Measurements from ENCODE around the gene GALNT18. TPM values are rescaled to one million over a fixed set of nuclear protein-coding genes. Genes with fewer than 3 reads are reported as not detected.

GALNT18 gene
- 2.2 TPM for polyA plus RNA-seq (2013, experiment 1 of 2)
- 4.0 TPM for polyA plus RNA-seq (2013, experiment 2 of 2)

DNA sequence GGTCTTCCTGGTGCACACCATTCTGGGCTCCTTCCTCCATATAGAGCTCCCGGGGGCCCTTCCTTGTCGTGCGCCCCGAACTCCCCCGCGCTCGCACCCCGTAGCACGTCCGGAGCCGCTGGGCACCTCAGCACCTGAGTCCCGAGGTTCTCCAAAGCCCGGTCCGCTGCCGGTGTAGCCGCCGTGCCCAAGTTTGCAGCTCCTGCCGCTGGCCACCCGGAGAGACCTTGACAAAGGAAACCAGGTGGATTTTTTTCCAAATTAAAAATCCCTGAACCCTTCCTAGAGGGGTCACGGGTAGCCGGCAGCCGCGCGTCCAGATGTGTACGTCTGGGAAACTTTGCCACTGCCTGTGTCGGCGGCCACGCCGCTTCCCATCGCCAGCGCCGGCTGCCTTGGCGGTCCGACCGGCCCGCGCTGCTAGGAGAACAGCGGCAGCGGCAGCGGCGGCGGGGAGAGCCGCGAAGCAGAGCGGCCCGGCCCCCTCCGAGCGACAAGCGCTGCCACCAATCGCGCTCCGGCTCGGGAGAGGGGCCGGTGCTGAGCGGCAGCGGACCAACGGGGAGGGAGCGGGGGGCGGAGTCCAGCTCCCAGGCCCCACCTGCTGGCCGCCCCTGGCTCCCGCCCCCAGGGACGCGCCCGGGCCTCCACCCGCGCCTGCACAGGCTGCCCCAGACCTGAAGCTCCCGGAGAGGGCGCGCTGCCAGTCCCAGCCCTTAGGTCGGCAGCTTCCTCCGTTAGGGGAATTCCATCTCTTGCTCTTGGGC is at the start of gene GALNT18:
TSS of gene GALNT18 (minus strand) at position 433 of the 767 bp plus-strand sequence.
- Histone ChIP-seq H3K36me3 (ENCODE audit: insufficient read depth, low read length) (no peaks in the 10 kb centered on the region), H3K4me3 (ENCODE audit: low read length) (peak within 1 kb of the TSS; percentile 56), H3K9ac (ENCODE audit: low read depth, low read length) (peak within 1 kb of the TSS; percentile 49), H3K27me3 (ENCODE audit: insufficient read depth, low read length) (peaks cover 41% of the 10 kb centered on the region), H3K4me1 (ENCODE audit: insufficient read depth, low read length) (peaks cover 10% of the 10 kb centered on the region), H3K9me3 (ENCODE audit: insufficient read depth, low read depth, low read length) (no peaks in the 10 kb centered on the region), H3K27ac (ENCODE audit: low read depth, low read length) (no peak within 1 kb of the TSS)
- WGBS, result under 1% methylated on average over 71 of the region's 71 CpGs

DNA sequence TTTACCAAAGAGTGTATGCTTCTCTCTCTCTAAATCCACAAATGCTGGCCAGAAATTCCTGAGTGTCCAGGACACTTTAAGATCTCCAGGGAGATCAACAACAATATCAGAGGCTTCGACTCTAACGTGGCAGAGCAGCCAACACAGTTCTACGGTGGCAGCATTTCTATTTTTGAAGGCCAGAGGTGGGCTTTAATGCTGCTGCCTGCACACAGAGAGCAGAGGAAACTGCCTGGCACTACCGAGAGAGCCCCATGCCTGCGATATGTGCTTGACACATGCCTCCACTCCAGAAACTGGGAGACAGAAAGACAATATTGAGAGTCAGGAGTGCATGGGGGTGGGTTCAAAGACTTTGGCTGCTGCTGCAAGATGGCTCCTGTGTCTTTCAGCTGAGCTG is 48.8 kb upstream of the GALNT18 start:
- no peak overlapping the region for H3K4me3 ChIP-seq (ENCODE audit: low read length)
- no peak overlapping the region for H3K9ac ChIP-seq (ENCODE audit: low read depth, low read length)
- WGBS, result 87% methylated on average over 5 of the region's 5 CpGs
- peaks cover 4% of the 10 kb centered on the region for H3K9me3 ChIP-seq (ENCODE audit: insufficient read depth, low read depth, low read length)
- H3K27ac ChIP-seq (ENCODE audit: low read depth, low read length), result no peak overlapping the region
- H3K36me3 ChIP-seq (ENCODE audit: insufficient read depth, low read length), result no peaks in the 10 kb centered on the region
- H3K27me3 ChIP-seq (ENCODE audit: insufficient read depth, low read length), result no peaks in the 10 kb centered on the region
- H3K4me1 ChIP-seq (ENCODE audit: insufficient read depth, low read length), result peaks cover 5% of the 10 kb centered on the region

DNA sequence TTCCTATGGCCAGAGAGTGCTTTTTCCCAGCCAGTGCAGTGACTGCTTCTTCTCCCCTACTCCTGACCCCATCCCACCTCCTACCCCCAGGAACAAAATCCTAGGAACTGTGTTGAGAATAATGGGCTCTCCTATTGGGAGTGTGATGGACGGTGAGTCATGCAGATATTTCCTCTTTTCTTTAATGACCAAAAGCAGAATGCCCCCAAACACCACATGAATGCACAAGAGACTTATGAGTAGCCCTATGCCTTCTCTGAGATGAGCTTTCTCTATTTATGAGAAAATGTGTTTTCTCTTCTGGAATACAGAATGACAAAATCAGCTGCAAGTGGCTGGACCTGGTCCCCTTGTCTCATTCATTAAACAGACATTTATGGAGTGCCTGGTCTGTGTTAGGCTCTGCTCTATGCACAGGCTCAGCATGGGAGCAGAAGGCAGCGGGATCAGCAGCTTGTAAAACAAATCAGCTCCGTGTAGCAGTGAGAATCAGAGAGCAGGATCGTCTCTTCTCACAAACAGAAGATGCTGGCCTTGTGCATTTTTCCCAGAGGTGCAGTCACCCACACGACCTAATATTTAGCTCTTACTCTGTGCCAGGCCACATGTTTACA is 47.5 kb upstream of the GALNT18 start:
- Histone ChIP-seq H3K4me3 (ENCODE audit: low read length) (no peak overlapping the region), H3K9me3 (ENCODE audit: insufficient read depth, low read depth, low read length) (peaks cover 4% of the 10 kb centered on the region), H3K27ac (ENCODE audit: low read depth, low read length) (no peak overlapping the region), H3K9ac (ENCODE audit: low read depth, low read length) (no peak overlapping the region), H3K27me3 (ENCODE audit: insufficient read depth, low read length) (no peaks in the 10 kb centered on the region), H3K4me1 (ENCODE audit: insufficient read depth, low read length) (peaks cover 5% of the 10 kb centered on the region), H3K36me3 (ENCODE audit: insufficient read depth, low read length) (no peaks in the 10 kb centered on the region)
- 34% methylated on average over 4 of the region's 5 CpGs for WGBS

DNA sequence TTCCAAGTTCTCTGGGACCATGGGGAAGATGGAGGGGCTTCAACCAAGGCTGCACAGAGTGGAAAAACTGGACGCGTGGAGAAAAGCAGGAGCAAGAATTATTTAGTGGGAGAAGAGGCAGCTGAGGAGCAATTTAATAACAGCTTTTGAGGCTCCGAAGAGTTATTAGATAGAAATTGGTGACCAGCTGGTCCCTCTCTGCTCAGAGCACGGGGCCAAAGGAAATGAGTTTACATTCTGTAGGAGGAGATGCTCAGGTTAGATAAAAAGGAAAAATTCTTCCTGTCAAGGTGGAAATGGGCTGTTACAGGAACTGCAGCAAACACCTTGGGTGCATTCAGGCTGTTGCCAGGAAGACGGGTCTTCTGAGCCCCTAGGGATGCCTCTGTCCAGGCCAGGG is 47.0 kb upstream of the GALNT18 start:
- Histone ChIP-seq H3K27me3 (ENCODE audit: insufficient read depth, low read length) (0 out of 2 replicates have a peak, but pooled peaks cover 2% of the 10 kb centered on the region), H3K9ac (ENCODE audit: low read depth, low read length) (no peak overlapping the region), H3K4me3 (ENCODE audit: low read length) (no peak overlapping the region), H3K36me3 (ENCODE audit: insufficient read depth, low read length) (no peaks in the 10 kb centered on the region), H3K27ac (ENCODE audit: low read depth, low read length) (no peak overlapping the region), H3K4me1 (ENCODE audit: insufficient read depth, low read length) (peaks cover 5% of the 10 kb centered on the region), H3K9me3 (ENCODE audit: insufficient read depth, low read depth, low read length) (peaks cover 4% of the 10 kb centered on the region)
- 81% methylated on average over 5 of the region's 5 CpGs for WGBS

DNA sequence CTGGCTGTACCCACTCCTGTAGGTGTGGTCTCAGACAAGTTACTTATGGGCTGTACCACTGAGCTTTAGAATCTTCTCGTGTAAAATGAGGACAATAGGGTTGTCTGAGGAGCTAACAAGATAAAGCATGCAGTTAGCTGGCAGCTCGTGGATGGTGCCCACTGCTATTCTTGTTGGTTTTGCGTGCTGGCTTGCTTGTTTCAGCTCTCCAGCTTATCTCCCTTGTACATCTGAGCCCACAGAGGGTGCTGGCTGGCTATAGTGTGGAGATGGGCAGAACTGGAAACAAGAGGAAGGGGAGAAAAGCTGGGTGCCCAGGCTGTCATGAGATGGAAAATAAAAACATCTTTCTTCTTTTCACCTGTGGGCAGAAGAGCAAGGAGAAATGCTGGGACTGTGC is 46.5 kb upstream of the GALNT18 start:
- Histone ChIP-seq H3K4me3 (ENCODE audit: low read length) (no peak overlapping the region), H3K9ac (ENCODE audit: low read depth, low read length) (no peak overlapping the region), H3K27ac (ENCODE audit: low read depth, low read length) (no peak overlapping the region), H3K27me3 (ENCODE audit: insufficient read depth, low read length) (0 out of 2 replicates have a peak, but pooled peaks cover 3% of the 10 kb centered on the region), H3K9me3 (ENCODE audit: insufficient read depth, low read depth, low read length) (peaks cover 4% of the 10 kb centered on the region), H3K4me1 (ENCODE audit: insufficient read depth, low read length) (peaks cover 5% of the 10 kb centered on the region), H3K36me3 (ENCODE audit: insufficient read depth, low read length) (no peaks in the 10 kb centered on the region)
- WGBS, result 91% methylated on average over 3 of the region's 3 CpGs

DNA sequence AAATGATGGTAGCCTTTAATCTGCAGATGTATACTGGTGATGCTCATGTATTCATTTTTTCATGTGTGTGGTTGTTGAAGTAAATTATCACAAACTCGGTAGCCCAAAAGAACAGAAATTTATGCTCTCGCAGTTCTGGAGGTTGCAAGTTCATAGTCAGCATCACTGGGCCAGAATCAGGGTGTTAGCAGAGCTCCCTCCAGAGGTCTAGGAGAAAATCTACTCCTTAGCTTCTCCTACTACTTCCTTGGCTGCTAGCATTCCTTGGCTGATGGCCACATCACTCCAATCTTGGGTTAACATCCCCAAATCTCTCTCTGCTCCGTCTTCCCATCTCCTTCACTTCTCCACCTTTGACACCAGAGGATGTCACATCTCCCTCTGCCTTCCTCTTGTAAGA is 45.3 kb upstream of the GALNT18 start:
- Histone ChIP-seq H3K9me3 (ENCODE audit: insufficient read depth, low read depth, low read length) (peaks cover 4% of the 10 kb centered on the region), H3K9ac (ENCODE audit: low read depth, low read length) (no peak overlapping the region), H3K4me3 (ENCODE audit: low read length) (no peak overlapping the region), H3K4me1 (ENCODE audit: insufficient read depth, low read length) (peaks cover 6% of the 10 kb centered on the region), H3K27me3 (ENCODE audit: insufficient read depth, low read length) (0 out of 2 replicates have a peak, but pooled peaks cover 3% of the 10 kb centered on the region), H3K36me3 (ENCODE audit: insufficient read depth, low read length) (no peaks in the 10 kb centered on the region), H3K27ac (ENCODE audit: low read depth, low read length) (no peak overlapping the region)
- WGBS, result 94% methylated on average over 3 of the region's 3 CpGs

DNA sequence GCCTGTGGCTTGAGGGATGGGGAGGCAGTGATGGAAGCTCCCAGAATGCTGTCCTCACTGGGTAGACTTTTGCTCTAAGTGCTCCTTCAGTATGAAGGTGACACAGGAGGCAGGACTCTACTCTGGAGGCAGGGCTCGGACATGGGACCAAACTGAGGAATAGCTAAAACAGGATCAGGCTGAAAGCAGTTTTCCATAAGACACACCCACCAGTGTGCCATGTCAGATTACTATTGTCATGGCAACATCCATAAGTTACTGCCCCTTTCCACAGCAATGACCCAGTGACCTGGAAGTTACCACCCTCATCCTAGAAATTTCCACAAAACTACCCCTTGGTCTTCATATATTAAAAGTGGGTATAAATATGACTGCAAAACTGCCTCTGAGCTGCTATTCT is 43.6 kb upstream of the GALNT18 start:
- 0 out of 2 replicates have a peak, but pooled peaks cover 3% of the 10 kb centered on the region for H3K27me3 ChIP-seq (ENCODE audit: insufficient read depth, low read length)
- no peak overlapping the region for H3K27ac ChIP-seq (ENCODE audit: low read depth, low read length)
- H3K9ac ChIP-seq (ENCODE audit: low read depth, low read length), result no peak overlapping the region
- 87% methylated on average over 1 of the region's 1 CpG for WGBS
- H3K36me3 ChIP-seq (ENCODE audit: insufficient read depth, low read length), result no peaks in the 10 kb centered on the region
- H3K4me3 ChIP-seq (ENCODE audit: low read length), result no peak overlapping the region
- peaks cover 17% of the 10 kb centered on the region for H3K4me1 ChIP-seq (ENCODE audit: insufficient read depth, low read length)
- H3K9me3 ChIP-seq (ENCODE audit: insufficient read depth, low read depth, low read length), result peaks cover 4% of the 10 kb centered on the region

DNA sequence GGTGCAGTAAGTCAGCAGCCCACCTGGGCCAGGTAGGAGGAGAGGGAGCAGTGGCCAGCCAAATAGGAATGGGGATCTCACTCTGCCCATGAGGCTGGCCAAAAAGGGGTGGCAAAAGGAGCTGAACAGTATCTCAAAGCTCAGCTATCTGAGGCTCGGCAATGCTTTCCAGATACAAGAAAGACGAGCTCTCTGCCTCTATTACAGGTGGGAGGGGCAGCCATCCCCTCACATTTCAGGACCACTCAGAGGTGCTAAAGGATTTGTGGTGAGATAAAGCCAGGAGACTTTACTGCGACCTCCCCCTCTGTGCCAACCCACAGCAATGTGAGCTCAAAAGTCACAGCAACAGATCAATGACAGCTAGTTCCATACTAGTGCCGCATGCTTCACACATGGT is 42.1 kb upstream of the GALNT18 start:
- no peak overlapping the region for H3K9ac ChIP-seq (ENCODE audit: low read depth, low read length)
- H3K36me3 ChIP-seq (ENCODE audit: insufficient read depth, low read length), result no peaks in the 10 kb centered on the region
- 0 out of 2 replicates have a peak, but pooled peaks cover 3% of the 10 kb centered on the region for H3K27me3 ChIP-seq (ENCODE audit: insufficient read depth, low read length)
- 83% methylated on average over 4 of the region's 4 CpGs for WGBS
- H3K4me1 ChIP-seq (ENCODE audit: insufficient read depth, low read length), result peaks cover 12% of the 10 kb centered on the region
- H3K27ac ChIP-seq (ENCODE audit: low read depth, low read length), result no peak overlapping the region
- no peak overlapping the region for H3K4me3 ChIP-seq (ENCODE audit: low read length)
- H3K9me3 ChIP-seq (ENCODE audit: insufficient read depth, low read depth, low read length), result peaks cover 4% of the 10 kb centered on the region

DNA sequence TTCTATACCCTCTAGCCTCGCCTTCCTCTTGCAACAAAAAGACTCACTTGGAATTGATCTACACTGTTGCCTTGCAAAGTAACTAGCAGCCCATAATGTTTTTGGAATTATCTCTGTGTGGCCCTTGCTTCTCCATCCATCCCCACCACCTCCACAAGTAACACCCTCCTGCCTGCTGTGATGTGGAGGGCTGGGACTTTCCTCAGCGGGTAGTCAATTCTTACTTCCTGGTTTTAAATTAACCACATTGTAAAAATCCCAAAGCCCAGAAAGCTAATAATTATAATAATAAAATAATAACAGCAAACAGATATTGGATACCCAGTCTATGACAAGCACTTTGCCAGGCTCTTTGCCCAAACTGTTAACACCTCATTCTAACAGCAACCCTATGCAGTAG is 40.8 kb upstream of the GALNT18 start:
- Histone ChIP-seq H3K4me1 (ENCODE audit: insufficient read depth, low read length) (peaks cover 12% of the 10 kb centered on the region; the same call in 1 of the 2 replicates), H3K36me3 (ENCODE audit: insufficient read depth, low read length) (no peaks in the 10 kb centered on the region), H3K4me3 (ENCODE audit: low read length) (no peak overlapping the region), H3K9me3 (ENCODE audit: insufficient read depth, low read depth, low read length) (peaks cover 4% of the 10 kb centered on the region), H3K9ac (ENCODE audit: low read depth, low read length) (no peak overlapping the region), H3K27ac (ENCODE audit: low read depth, low read length) (no peak overlapping the region), H3K27me3 (ENCODE audit: insufficient read depth, low read length) (0 out of 2 replicates have a peak, but pooled peaks cover 3% of the 10 kb centered on the region)
- 88% methylated on average over 1 of the region's 2 CpGs for WGBS

DNA sequence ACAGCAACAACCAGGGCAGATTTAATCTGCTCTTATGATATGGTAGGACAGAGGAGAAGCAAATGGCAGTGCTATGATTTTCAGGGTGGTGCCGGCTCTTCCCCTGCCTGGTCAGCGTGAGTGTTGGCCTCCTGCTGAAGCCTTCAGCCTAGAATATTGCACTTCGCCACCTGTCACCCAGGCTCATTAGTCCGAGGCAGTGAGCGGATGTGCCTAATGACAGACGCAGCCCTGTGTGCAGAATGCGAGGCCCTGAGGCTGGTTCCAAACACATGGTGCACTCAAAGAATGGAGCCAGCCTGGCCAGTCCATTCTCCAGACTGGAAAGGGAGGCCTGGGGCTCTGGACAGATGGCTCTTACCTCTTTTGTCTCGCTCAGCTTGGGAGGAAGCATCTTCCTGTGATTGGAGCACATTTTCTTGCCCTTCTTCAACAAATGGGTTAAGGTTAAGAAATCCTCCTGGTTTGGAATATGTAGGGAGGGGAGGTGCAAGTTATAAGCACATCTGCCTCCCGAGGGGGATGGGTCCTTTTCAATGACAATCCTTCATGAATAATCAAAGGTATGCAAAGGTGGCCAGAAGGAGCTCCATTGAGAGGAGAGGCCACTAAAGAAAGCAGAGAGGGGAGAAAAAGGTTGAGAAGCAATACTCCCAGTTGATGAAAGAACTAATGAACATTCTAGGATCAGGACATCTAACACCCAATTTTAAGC is 39.7 kb upstream of the GALNT18 start:
- WGBS, result 85% methylated on average over 9 of the region's 9 CpGs
- Histone ChIP-seq H3K36me3 (ENCODE audit: insufficient read depth, low read length) (no peaks in the 10 kb centered on the region), H3K9ac (ENCODE audit: low read depth, low read length) (no peak overlapping the region), H3K4me3 (ENCODE audit: low read length) (no peak overlapping the region), H3K4me1 (ENCODE audit: insufficient read depth, low read length) (peaks cover 12% of the 10 kb centered on the region; the same call in 1 of the 2 replicates), H3K9me3 (ENCODE audit: insufficient read depth, low read depth, low read length) (no peaks in the 10 kb centered on the region), H3K27me3 (ENCODE audit: insufficient read depth, low read length) (0 out of 2 replicates have a peak, but pooled peaks cover 3% of the 10 kb centered on the region), H3K27ac (ENCODE audit: low read depth, low read length) (no peak overlapping the region)

DNA sequence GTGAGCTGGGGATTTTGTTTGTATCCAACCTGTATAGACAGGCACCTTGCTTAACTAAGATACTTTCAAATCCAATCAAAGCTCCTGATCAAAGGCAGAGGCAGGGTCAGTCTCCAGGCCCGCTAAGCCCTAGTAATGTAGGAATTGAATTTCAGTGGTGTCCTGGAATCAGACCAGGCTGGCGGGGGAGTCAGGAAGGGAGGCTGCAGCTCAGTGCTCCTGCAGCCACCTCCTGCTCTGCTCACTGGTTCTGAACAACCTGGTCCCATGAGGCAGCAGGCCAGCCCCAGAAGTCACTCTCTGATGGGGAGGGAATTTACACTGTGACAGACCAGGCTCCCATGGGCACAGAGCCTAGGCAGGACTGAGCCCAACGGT is 38.5 kb upstream of the GALNT18 start:
- H3K4me1 ChIP-seq (ENCODE audit: insufficient read depth, low read length), result peaks cover 12% of the 10 kb centered on the region; the same call in 1 of the 2 replicates
- no peak overlapping the region for H3K4me3 ChIP-seq (ENCODE audit: low read length)
- H3K36me3 ChIP-seq (ENCODE audit: insufficient read depth, low read length), result no peaks in the 10 kb centered on the region
- no peak overlapping the region for H3K27ac ChIP-seq (ENCODE audit: low read depth, low read length)
- 86% methylated on average over 3 of the region's 3 CpGs for WGBS
- H3K9ac ChIP-seq (ENCODE audit: low read depth, low read length), result no peak overlapping the region
- 0 out of 2 replicates have a peak, but pooled peaks cover 3% of the 10 kb centered on the region for H3K27me3 ChIP-seq (ENCODE audit: insufficient read depth, low read length)
- H3K9me3 ChIP-seq (ENCODE audit: insufficient read depth, low read depth, low read length), result no peaks in the 10 kb centered on the region
